Naive B cell (primary cell): ENCODE data around the gene DACT2. TPM values are rescaled to one million over a fixed set of nuclear protein-coding genes. Genes with fewer than 3 reads are reported as not detected.
"Not testable (repeated sequence)": the region's sequence is repeated elsewhere in the genome, so short reads cannot be mapped to it uniquely, and the experiment has no call there.

Experiments
- ATAC-seq, 2 donors: fragments of 150-1000 bp; cut with Tn5 transposase; 2 replicates each; pipeline ENCODE4 v1.10.0; 2021; ENCODE audit warnings: low read depth in 2 of 2, mild to moderate bottlenecking in 2 of 2, moderate library complexity in 2 of 2
- DNase-seq: peaks from one replicate; pipeline ENCODE4 v3.0.0; 2022
- H3K27ac Mint-ChIP-seq, 6 donors: one replicate each; pipeline ENCODE4 v1.8.0; 2020 to 2022; ENCODE audit warnings: mild to moderate bottlenecking in 6 of 6, mixed read lengths in 6 of 6, moderate library complexity in 5 of 6, inconsistent platforms in 2 of 6
- H3K27me3 Mint-ChIP-seq, 3 donors: one replicate each; pipeline ENCODE4 v1.8.0; 2021 to 2022; ENCODE audit warnings: mixed read lengths in 3 of 3, mild to moderate bottlenecking in 1 of 3
- H3K36me3 Mint-ChIP-seq, 2 donors: one replicate each; pipeline ENCODE4 v1.8.0; 2020 to 2022; ENCODE audit warnings: mixed read lengths in 2 of 2, inconsistent platforms in 1 of 2, mild to moderate bottlenecking in 1 of 2
- H3K4me1 Mint-ChIP-seq, 3 donors: one replicate each; pipeline ENCODE4 v1.8.0; 2020 to 2022; ENCODE audit warnings: mixed read lengths in 3 of 3, inconsistent platforms in 1 of 3, mild to moderate bottlenecking in 1 of 3, moderate library complexity in 1 of 3
- H3K4me3 Mint-ChIP-seq, 8 donors: one replicate each; pipeline ENCODE4 v1.8.0; 2020 to 2022; ENCODE audit warnings: mild to moderate bottlenecking in 8 of 8, mixed read lengths in 8 of 8, moderate library complexity in 8 of 8, inconsistent platforms in 2 of 8
- H3K9me3 Mint-ChIP-seq, 7 donors: one replicate each; pipeline ENCODE4 v1.8.0; 2020 to 2022; ENCODE audit warnings: mixed read lengths in 7 of 7, mild to moderate bottlenecking in 5 of 7, inconsistent platforms in 2 of 7, moderate library complexity in 1 of 7
- polyA plus RNA-seq, 6 donors: library from polyadenylated mRNA; unstranded; fragments of 300-500 nt; fragmentation: Illumina TruSeq; gene quantifications; one replicate each; pipeline ENCODE4 v1.2.3, GENCODE V29; 2021; ENCODE audit warnings: low read depth in 6 of 6

Gene DACT2
- polyA plus RNA-seq, 6 donors from 2014 or later = not detected

DNA sequence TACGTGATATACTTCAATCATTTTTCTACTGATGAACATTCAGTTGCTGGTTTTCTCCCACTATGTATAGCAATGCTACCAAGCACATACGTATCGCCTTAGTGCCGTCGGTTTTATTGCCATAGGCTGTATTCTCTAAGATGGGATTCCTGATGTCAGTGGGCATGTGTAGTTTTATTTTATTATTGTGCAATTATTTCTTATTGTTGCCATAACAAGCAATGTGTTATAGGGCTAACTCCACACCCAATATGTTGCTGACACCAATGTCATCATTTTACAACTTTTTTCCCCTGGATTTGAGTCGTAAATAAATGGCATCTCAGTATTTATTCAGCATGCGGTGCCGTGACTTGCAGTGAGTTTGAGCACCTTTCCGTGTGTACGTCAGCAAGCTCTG, 10.8 kb upstream of the DACT2 start:
- Mint-ChIP-seq H3K27ac (no peak overlapping the region), H3K9me3 (peaks cover 0 to 9% (median 3%) of the 10 kb centered on the region in 7 donors), H3K4me3 (no peak overlapping the region), H3K27me3 (peaks cover 22 to 30% (median 26%) of the 10 kb centered on the region in 3 donors), H3K4me1 (no peaks in the 10 kb centered on the region), H3K36me3 (no peaks in the 10 kb centered on the region)
- ATAC-seq (no peak), DNase-seq (no peak)

DNA sequence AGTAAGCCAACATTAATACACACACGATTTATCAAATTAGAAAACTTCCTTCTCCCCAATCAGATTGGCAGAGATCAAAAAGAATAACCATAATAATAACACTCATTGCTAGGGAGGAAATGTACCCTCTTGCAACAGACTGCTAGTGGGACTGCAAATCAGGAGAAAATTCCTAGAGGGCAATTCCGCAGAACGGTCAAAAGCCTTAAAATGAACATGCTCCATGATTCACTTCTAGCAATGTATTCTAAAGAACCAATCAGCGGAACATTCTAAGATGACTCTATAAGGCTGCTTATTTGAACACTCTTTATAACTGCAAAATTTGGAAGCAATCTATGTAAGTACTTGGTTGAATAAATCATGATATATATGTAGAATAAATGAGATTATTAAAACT, 8.5 kb upstream of the DACT2 start:
- H3K4me1 Mint-ChIP-seq = no peaks in the 10 kb centered on the region
- DNase-seq (no peak), ATAC-seq (no peak)
- peaks cover 0 to 9% (median 4%) of the 10 kb centered on the region in 7 donors for H3K9me3 Mint-ChIP-seq
- H3K27me3 Mint-ChIP-seq = peaks cover 28 to 37% (median 30%) of the 10 kb centered on the region in 3 donors
- no peak overlapping the region for H3K4me3 Mint-ChIP-seq
- no peaks in the 10 kb centered on the region for H3K36me3 Mint-ChIP-seq
- H3K27ac Mint-ChIP-seq = no peak overlapping the region

DNA sequence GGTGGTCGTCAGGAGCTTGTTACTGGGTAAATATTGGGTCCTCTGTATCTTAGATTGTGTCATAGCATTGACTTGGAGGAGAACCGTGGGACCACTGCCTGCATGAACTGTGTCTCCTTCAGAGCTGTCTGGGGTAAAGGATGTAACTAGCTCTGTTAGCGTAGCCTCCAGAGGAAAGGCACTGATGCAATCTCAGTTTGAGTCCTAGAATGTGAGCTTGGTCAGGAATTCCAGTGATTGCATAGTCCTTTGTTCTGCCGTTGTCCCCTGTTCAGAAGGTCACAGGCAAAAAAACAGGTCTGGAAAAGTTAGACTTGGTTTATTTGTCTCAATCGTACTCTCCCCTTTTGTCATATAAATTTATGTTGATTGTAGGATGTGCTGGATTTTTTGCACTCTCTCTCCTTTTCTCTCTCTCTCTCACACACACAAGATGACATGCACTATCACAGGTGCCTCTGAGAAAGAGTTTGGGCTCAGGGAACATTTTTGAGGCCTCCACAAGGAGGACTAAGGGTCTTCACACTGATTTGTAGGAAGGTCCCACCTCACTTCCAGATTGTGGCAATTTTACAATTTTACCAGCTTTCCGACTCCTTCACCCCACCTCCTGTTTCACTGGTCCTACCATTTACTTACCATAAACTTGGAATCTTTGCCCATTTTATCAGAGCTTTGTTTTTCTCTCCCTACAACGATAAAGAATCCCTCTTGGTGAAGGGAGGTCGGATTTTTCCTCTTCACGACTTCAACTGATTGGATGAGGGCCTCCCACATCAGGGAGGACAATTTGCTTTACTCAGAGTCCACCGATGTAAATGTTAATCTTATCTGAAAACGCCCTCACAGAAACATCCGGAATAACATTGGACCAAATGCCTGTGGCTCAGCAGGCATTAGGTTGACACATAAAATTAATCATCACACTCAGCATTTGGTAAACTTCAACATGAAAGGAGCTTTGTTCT, 7.0 kb upstream of the DACT2 start:
- Mint-ChIP-seq H3K4me3 (no peak overlapping the region), H3K9me3 (peaks cover 0 to 17% (median 7%) of the 10 kb centered on the region in 7 donors), H3K27me3 (peaks cover 31 to 43% (median 36%) of the 10 kb centered on the region in 3 donors), H3K27ac (peak overlapping the region in 1 of 6 donors; percentile 28), H3K4me1 (no peaks in the 10 kb centered on the region), H3K36me3 (peaks cover 0 to 6% of the 10 kb centered on the region in 2 donors)
- no peak for DNase-seq
- ATAC-seq = no peak

DNA sequence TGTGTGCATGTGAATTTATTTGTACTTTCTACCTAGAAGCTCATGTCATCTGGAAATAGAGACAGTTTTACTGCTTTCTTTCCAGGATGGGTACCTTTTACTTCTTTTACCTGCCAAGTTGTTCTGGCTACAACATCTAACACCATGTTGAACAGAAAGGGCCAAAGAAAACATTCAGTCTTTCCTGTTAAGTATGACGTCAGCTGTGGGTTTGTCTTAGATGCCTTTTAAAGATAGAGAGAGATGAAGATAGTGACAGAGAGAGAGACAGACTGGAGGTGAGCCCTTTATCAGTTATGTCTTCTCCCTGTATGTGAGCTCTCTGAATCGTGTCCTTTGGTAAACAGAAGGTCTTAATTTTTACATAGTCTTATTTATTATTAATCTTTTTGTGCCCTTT, 3.4 kb upstream of the DACT2 start:
- peaks cover 30 to 55% (median 38%) of the 10 kb centered on the region in 3 donors for H3K27me3 Mint-ChIP-seq
- no peaks in the 10 kb centered on the region for H3K4me1 Mint-ChIP-seq
- ATAC-seq = no peak
- H3K9me3 Mint-ChIP-seq = peaks cover 0 to 29% (median 11%) of the 10 kb centered on the region in 7 donors
- H3K36me3 Mint-ChIP-seq = peaks cover 0 to 16% of the 10 kb centered on the region in 2 donors
- DNase-seq = no peak
- H3K27ac Mint-ChIP-seq = no peak overlapping the region
- no peak overlapping the region for H3K4me3 Mint-ChIP-seq

DNA sequence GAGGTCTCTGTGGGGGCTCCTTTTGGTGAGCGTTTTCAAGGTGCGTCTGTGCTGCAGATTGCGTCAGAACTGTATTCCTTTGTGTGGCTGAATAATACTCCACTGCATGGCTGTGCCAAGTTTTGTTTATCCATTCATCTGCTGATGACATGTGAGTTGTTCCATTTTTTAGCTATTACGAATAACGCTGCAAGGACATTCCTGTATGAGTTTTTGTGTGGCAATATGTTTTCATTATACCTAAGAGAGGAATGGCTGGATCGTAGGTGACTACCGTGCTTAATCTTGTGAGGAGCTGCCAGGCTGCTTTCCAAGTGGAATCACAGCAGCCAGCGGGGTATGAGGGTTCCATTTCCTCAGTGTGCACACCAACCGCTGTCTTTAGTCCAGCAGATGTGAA, 1.1 kb upstream of the DACT2 start:
- Mint-ChIP-seq H3K36me3 (peaks cover 0 to 16% of the 10 kb centered on the region in 2 donors), H3K27me3 (peaks cover 19 to 42% (median 30%) of the 10 kb centered on the region in 3 donors), H3K4me3 (peak overlapping the region in 1 of 8 donors; percentile 60), H3K4me1 (no peaks in the 10 kb centered on the region), H3K9me3 (peaks cover 0 to 22% (median 6%) of the 10 kb centered on the region in 7 donors), H3K27ac (no peak overlapping the region)
- ATAC-seq (no peak), DNase-seq (no peak)

DNA sequence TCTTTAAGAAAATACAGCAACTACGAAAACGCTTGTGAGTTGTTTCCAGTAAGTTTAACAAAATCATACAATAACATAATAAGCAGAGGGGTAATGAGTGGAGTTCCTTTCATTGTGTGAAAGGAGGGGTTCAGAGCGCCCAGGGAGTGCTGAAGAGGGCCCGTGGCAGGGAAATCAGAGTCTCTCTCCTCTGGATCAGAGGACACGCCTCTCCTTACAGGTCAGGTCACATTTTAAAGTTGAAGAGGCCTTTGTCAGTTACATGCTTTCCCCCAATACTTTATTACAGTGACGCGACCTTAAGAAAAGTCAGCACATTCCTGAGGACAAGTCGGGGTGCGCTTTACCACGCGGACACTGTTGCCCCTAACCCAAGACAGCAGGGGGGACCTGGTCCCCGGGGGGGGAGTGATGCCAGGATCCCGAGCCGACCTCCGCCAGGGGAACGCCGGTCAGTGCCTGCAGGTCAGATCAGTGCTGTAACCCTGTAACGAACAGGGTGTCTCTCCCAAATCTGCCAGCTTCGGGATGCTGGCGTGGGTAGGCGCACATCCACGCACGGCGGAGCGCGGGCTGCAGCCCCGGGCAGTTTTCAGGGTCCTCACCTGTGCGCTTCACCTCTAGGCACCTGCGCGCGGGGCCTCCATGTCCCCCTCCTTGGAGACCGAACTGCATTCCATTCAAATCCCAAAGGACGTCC, 848 bp downstream of the DACT2 start:
- no peak overlapping the region for H3K4me3 Mint-ChIP-seq
- peaks cover 25 to 55% (median 35%) of the 10 kb centered on the region in 3 donors for H3K27me3 Mint-ChIP-seq
- H3K36me3 Mint-ChIP-seq = peaks cover 0 to 16% of the 10 kb centered on the region in 2 donors
- no peak for ATAC-seq
- no peaks in the 10 kb centered on the region for H3K4me1 Mint-ChIP-seq
- DNase-seq = no peak
- H3K27ac Mint-ChIP-seq = no peak overlapping the region
- peaks cover 0 to 20% (median 4%) of the 10 kb centered on the region in 7 donors for H3K9me3 Mint-ChIP-seq

DNA sequence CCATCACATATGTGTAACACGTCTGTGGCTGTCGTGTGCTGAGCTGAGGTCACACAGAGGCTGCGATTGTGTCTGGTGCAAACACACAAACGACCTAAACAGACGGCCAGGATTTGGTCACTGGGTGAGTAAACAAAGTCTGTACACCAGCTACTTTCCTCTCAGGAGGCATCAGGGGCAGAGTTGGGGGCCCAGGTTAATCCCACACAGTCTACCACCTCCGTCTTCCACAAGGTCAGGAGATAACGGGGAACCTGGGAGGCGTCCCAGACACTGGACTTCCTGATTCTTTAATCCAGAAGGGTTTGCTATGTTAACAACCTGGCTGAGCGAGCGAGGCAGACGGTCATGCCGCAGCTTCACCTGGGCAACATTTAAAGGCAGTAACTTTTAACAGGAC, 1.5 kb downstream of the DACT2 start:
- ATAC-seq (no peak), DNase-seq (no peak)
- Mint-ChIP-seq H3K4me1 (no peaks in the 10 kb centered on the region), H3K9me3 (peaks cover 0 to 20% (median 4%) of the 10 kb centered on the region in 7 donors), H3K27me3 (peaks cover 32 to 57% (median 32%) of the 10 kb centered on the region in 3 donors), H3K36me3 (peaks cover 0 to 16% of the 10 kb centered on the region in 2 donors), H3K27ac (no peak overlapping the region), H3K4me3 (no peak overlapping the region)

DNA sequence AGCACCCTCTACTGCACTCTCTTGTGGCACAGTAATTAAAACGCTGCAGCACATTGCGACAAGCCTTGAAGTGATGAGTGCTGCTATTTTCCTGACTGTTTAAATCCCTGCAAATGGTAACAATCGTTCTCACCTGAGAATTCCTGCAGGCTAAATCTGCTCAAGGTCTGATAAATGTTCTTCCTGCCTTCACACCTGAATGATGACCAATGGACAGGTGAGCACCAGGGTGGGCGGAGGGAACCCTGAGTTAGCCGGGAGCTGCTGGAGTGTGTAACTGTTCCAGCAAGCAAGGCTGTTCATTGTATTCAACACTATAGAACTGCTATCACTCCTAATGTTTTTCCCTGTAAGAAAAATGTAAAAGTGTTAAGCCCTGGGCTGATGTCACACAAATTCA, 4.0 kb downstream of the DACT2 start:
- peaks cover 0 to under 1% of the 10 kb centered on the region in 2 donors for H3K36me3 Mint-ChIP-seq
- no peak overlapping the region for H3K4me3 Mint-ChIP-seq
- no peak for DNase-seq
- no peaks in the 10 kb centered on the region for H3K4me1 Mint-ChIP-seq
- peaks cover 0 to 5% (median 3%) of the 10 kb centered on the region in 7 donors for H3K9me3 Mint-ChIP-seq
- no peak overlapping the region for H3K27ac Mint-ChIP-seq
- peaks cover 16 to 42% (median 21%) of the 10 kb centered on the region in 3 donors for H3K27me3 Mint-ChIP-seq
- no peak for ATAC-seq

DNA sequence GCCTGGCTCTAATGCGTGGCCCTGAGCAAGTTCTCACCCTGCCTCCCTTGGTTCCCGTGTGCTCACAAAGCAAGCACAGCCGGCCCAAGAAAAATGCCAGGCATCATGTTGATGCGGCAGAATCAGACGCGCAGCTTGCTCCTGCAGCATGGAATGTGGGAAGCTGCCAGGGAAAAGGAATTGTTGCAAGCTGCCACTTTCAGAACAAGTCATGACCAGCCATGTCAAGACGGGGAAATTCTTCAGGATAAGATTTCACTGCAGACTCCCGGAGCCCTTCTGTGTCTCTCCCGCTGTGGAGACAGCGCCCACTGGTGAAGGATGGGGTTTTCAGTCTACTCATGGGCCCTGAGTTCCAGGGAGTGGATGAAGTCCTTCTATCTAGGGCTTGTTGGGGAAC, 4.6 kb downstream of the DACT2 start:
- DNase-seq (no peak), ATAC-seq (no peak)
- no peaks in the 10 kb centered on the region for H3K4me1 Mint-ChIP-seq
- H3K9me3 Mint-ChIP-seq = peaks cover 0 to 5% (median 0%) of the 10 kb centered on the region in 7 donors
- H3K4me3 Mint-ChIP-seq = no peak overlapping the region
- H3K36me3 Mint-ChIP-seq = no peaks in the 10 kb centered on the region
- H3K27me3 Mint-ChIP-seq = peaks cover 12 to 38% (median 19%) of the 10 kb centered on the region in 3 donors
- H3K27ac Mint-ChIP-seq = no peak overlapping the region

DNA sequence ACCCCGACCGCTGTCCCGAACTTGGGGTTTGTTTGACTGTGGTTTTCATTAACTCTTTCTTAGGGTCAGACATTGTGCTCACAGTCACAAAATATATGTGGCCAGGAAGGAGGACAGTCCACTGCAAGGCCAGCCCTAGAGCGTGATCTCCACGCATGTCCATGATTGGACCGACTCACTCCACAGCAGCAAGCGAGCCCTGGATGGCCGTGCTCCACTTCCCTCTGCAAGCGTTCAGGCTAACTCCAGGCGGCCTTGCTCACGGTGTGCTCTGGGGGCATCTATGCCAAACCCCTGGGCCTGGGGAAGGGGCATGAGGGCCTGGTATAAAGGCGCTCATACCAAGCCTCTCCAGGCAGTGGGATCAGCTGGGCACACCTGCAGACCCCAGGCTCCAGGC, 5.6 kb downstream of the DACT2 start:
- ATAC-seq = no peak
- no peak for DNase-seq
- peaks cover 0 to 5% (median 0%) of the 10 kb centered on the region in 7 donors for H3K9me3 Mint-ChIP-seq

DNA sequence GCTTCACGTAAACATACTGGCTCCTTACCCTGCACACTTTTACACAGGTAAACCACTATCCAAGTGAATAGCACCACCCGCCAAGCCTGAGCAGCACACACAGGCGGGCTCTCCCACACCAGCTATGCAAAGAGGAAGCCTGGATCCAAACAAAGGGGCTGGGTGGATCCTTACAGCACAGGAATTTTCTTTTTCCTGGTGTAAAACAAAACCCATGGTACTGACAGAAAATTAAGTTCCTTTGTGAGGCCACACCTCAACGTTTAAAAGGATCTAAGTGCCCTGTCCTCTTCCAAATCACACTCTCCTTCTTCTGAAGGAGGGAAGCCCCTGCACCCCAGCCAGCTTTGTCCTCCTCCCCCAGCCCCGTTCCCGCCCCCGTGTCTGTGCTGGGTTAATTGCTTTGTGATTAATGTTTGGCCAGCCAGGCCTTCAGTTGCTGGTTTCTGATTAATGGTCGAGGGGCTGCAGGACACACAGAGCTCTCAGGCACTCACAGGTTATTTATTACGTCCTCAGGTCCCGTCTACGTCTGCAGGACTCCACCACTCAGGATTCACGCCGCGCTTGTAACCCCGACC, 6.1 kb downstream of the DACT2 start:
- H3K4me3 Mint-ChIP-seq = no peak overlapping the region
- no peak for DNase-seq
- ATAC-seq = no peak
- H3K27ac Mint-ChIP-seq = no peak overlapping the region
- no peaks in the 10 kb centered on the region for H3K4me1 Mint-ChIP-seq
- H3K9me3 Mint-ChIP-seq = peaks cover 0 to 5% (median 0%) of the 10 kb centered on the region in 7 donors
- H3K27me3 Mint-ChIP-seq = peaks cover 12 to 34% (median 17%) of the 10 kb centered on the region in 3 donors
- H3K36me3 Mint-ChIP-seq = no peaks in the 10 kb centered on the region

More for the DNA sequence above, 5.6 kb downstream of the DACT2 start:
- Mint-ChIP-seq H3K36me3 (no peaks in the 10 kb centered on the region), H3K27ac (no peak overlapping the region), H3K4me3 (no peak overlapping the region), H3K4me1 (no peaks in the 10 kb centered on the region), H3K27me3 (peaks cover 12 to 38% (median 19%) of the 10 kb centered on the region in 3 donors)

DNA sequence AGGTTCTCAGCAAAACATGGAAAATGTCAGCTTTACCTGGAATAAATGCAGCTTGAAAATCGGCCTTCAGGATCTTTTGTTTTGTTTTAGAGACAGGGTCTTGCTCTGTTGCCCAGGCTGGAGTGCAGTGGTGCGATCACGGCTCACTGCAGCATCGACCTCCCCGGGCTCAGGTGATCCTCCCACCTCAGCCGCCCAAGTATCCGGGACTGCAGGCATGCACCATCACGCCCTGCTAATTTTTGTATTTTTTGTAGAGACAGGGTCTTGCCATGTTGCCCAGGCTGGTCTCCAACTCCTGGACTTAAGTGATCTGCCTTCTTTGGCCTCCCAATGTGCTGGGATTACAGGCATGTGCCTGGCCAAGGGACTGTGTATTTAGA, 7.5 kb downstream of the DACT2 start:
- H3K27me3 Mint-ChIP-seq = peaks cover 11 to 27% (median 12%) of the 10 kb centered on the region in 3 donors
- H3K36me3 Mint-ChIP-seq, DNase-seq, H3K27ac Mint-ChIP-seq, H3K9me3 Mint-ChIP-seq, H3K4me3 Mint-ChIP-seq, ATAC-seq, H3K4me1 Mint-ChIP-seq: not testable (repeated sequence)

DNA sequence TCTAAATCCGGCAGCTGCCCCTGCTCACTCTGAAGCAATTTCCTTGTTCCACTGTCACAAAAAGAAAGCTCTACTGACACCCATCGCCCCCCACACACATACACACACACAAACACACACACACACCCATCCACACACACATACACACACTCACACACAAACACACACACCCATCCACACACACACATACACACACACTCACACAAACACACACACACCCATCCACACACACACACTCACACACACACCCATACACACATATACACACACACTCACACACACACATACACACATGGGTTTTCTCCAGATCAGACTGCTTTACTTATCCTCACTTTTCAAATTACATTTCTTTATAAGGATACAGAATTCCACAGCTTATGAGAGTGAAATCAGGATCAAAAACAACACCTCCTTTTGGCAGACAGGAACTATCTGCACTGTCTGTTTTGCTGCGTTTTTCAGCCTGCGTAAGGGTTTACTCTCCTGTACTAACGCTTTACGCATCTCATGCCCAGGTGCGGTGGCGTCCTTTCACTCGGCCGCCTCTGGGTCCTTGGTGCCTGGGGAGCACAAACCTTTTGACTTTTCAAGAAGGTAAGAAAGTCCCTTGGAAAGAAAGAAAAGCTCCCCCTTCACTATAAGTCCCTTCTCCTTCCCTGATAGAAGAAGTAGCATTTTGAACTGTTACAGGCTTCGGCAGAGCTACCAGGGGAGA, 8.0 kb downstream of the DACT2 start:
- peaks cover 0 to 5% (median 0%) of the 10 kb centered on the region in 7 donors for H3K9me3 Mint-ChIP-seq
- H3K27ac Mint-ChIP-seq = no peak overlapping the region
- H3K4me1 Mint-ChIP-seq = no peaks in the 10 kb centered on the region
- H3K36me3 Mint-ChIP-seq = no peaks in the 10 kb centered on the region
- ATAC-seq = no peak
- no peak overlapping the region for H3K4me3 Mint-ChIP-seq
- DNase-seq = no peak
- peaks cover 11 to 27% (median 12%) of the 10 kb centered on the region in 3 donors for H3K27me3 Mint-ChIP-seq
